NT2/D1 (cell line): ENCODE data around the gene SLC25A36.

ENCODE experiments used
- SUZ12 ChIP-seq: IDR thresholded peaks from 2 replicates; pipeline ENCODE4 v1.6.1; 2011; ENCODE audit not compliant: insufficient read length, insufficient read depth; ENCODE audit errors: extremely low read depth
- ZNF274 ChIP-seq: IDR thresholded peaks from 2 replicates; pipeline ENCODE4 v1.6.1; 2011; ENCODE audit warnings: mild to moderate bottlenecking, low read depth, low read length

- TF ChIP-seq SUZ12: no peak
- TF ChIP-seq ZNF274: no peak
Observed at GRCh38 chr3:140954576-140954975, 12.9 kb downstream of the SLC25A36 start.
